ENCODE data around the gene ATP6V1G1. TPM values are rescaled to one million over a fixed set of nuclear protein-coding genes. Genes with fewer than 3 reads are reported as not detected.

ATP6V1G1 gene
- polyA plus RNA-seq, 10 donors, result 91.9 to 135 (median 103) TPM

- no peak for DNase-seq
Observed at GRCh38 chr9:114643001-114643400, 55.4 kb downstream of the ATP6V1G1 start.

DNA sequence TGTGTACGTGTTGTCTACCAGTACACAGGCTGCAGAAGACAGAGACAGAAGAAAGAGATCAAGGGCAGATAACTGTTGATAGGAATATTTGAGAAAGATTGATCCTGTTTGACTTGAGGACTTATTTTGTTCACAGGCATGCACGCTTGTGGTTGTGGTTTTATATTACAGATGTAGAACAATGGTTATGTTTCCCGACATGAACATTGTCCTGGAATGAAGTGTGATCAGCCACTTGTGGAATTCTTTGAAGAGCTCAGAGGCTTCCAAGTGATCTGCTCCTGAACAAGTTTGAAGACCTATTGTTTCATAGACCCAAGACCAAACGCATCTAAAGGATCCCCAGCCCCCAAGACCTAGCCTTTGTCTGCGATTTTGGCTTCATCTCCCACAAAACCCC is 56.3 kb downstream of the ATP6V1G1 start:
- DNase-seq, result no peak

Other genes starting within 250 kb of the ATP6V1G1 start
- 10 to 100 TPM in 5 of 10 donors, 1 to 10 TPM in 5; 8.2 to 15.5 (median 9.6) TPM for gene AKNA, start 199.8 kb upstream of the ATP6V1G1 start, polyA plus RNA-seq (ENCODE audit: insufficient read length in 10 of 10)
- gene WHRN, start 82.3 kb upstream of the ATP6V1G1 start, polyA plus RNA-seq (ENCODE audit: insufficient read length in 10 of 10), result 1 to 10 TPM; 1.9 to 6.3 (median 3.3) TPM
- gene TMEM268, start 23.5 kb downstream of the ATP6V1G1 start, polyA plus RNA-seq (ENCODE audit: insufficient read length in 10 of 10), result 1 to 10 TPM; 3.5 to 7.8 (median 4.9) TPM
- gene TEX53, start 70.0 kb downstream of the ATP6V1G1 start, polyA plus RNA-seq (ENCODE audit: insufficient read length in 10 of 10), result not detected
- gene TEX48, start 94.4 kb downstream of the ATP6V1G1 start, polyA plus RNA-seq (ENCODE audit: insufficient read length in 10 of 10), result not detected
- gene TNFSF15, start 218.3 kb downstream of the ATP6V1G1 start, polyA plus RNA-seq (ENCODE audit: insufficient read length in 10 of 10), result under 1 TPM; 0.11 to 0.39 (median 0.17) TPM

All from muscle of back (tissue), 11 donors.